GM21390 (cell line): ENCODE data around the gene FBXL19.
"Not testable (repeated sequence)": the region's sequence is repeated elsewhere in the genome, so short reads cannot be mapped to it uniquely, and the experiment has no call there.

ENCODE experiments used
- ATAC-seq: cut with Tn5 transposase; IDR thresholded peaks from one replicate; pipeline ENCODE4 v1.9.1; 2021; ENCODE audit not compliant: unreplicated experiment

Gene FBXL19

DNA sequence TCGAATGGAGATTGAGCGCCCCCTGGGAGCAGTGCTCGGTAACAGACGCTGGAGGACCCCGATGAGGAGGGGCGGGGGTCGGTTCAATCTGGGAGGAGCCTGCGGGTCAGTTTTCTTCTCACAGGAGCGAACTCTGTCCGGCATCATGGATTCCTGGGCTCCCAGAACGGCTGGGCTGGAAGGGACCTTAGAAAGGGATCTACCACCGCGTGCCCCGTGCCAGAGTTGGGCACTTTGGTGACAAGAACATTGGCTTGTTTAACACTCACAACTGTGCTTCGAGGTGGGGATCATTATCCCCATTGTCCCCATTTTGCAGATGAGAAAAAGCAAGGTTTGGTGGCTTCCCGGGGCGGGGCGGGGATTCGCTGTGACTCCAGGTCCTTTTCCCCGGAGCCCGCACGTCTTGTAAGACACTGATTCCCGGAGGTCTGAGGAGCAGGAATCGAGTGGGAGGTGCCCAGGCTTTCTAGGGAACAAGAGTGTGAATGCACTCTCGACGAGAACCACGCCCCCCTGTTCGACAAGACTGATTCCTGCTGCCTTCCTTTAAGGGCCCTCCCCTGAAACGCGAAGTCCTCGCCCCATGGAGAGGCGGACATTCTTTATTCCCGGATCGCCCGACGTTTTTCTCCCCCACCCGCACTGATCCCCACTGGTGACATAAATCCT lies 1.5 kb upstream of the FBXL19 start:
- no peak for ATAC-seq

DNA sequence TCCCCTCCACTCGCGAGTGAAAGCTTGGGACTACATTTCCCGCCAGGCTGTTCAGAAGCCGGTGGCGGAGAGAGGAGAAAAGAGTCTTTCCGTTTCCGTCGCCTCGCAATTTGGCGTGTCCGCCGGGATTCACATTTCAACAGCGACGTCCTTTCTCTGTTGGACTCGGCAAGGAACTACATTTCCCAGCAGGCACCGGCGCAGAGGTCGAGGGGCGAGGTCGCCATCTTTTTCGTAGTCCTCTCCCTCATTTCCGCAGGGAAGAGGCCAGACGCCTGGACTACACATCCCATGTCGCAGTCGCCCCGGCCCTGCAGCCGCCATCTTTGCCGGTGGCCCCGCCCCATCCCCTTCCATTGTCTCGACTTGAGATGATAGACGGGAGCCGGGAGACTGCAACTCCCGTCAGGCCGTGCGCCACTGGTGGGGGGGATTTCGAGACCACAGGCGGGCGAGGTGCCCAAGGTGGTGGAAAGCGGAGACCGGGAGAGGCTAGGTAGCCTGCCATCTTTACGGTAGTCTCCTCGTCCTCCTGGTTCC lies 882 bp upstream of the FBXL19 start:
- peak; percentile 61 for ATAC-seq

DNA sequence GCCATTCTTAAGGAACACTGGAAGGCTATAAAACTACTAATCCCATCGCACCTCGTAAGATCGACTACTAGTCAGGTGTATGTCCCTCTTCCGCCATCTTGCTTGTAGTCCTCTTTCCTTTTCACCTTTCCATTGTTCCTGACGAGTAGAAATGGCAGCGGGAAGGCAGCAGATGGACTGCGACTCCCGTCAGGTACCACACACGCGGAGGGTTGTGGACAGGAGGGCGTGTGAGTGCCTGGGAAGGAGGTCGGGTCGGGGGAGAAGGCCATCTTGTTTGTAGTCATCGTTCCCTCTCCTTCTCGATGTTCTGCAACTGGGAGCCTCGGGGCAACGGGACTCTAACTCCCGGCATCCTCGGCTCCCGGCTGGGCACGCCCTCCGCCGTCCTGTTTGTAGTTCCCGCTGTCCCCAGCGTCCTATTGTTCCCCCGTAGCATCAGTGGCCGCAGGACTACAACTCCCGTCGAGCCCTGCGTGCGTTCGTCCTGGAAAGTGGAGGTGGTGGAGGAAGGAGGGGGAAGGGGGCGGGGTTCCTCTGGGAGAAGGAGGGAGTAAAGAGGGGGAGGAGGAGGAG lies 324 bp upstream of the FBXL19 start:
- ATAC-seq = peak; percentile 71

- no peak for ATAC-seq
These were observed 922 bp downstream of the FBXL19 start for GRCh38 chr16:30924076-30924912.

DNA sequence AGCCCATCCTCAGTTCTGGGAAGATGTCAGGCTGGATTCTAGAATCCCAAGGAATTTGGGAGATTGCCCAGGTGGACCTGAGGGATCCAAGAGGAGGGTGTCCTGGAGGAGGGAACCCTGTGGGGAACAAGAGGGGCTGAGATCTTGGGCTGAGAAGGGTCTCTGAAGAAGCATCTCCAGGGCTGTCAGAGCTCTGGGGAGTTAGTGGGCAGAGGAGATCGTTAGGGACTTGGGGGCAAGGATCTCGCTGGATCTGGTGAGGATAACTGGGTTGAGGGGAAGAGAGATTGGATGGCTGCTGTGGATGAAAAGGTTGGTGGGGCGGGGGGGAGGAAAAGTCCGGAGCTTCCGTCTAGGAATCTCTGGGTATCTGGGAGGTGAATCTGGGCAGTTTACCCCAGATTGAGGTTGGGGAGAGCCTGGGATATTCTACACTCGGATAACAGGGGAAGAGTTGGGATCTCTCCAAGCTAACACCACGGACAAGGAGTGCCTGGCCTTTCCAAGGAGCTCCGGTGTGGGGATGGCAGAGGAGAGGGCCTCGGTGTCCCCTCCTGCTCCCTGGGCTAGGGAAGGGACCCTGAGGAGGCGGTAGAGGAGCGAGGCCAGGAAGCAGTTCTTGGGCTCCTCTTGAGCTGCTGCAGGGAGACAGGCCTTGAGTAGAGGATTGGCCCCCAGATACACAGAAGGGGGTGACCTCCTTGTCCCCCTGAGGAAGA lies 1.7 kb downstream of the FBXL19 start:
- ATAC-seq = no peak

DNA sequence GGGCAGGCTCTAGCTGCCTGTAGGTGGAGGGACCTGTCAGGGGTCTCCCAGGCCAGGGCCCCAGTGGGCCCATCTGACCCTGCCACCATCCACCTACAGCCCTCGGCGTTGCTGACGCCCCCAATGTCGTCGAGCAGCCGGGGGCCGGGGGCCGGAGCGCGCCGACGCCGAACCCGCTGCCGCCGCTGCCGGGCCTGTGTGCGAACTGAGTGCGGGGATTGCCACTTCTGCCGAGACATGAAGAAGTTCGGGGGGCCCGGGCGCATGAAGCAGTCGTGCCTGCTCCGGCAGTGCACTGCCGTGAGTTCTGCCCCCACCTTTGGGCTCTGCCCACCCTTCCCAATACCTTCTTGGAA lies 2.2 kb downstream of the FBXL19 start:
- no peak for ATAC-seq

GRCh38 chr16:30925995-30926811 lies 2.8 kb downstream of the FBXL19 start:
- ATAC-seq = no peak

DNA sequence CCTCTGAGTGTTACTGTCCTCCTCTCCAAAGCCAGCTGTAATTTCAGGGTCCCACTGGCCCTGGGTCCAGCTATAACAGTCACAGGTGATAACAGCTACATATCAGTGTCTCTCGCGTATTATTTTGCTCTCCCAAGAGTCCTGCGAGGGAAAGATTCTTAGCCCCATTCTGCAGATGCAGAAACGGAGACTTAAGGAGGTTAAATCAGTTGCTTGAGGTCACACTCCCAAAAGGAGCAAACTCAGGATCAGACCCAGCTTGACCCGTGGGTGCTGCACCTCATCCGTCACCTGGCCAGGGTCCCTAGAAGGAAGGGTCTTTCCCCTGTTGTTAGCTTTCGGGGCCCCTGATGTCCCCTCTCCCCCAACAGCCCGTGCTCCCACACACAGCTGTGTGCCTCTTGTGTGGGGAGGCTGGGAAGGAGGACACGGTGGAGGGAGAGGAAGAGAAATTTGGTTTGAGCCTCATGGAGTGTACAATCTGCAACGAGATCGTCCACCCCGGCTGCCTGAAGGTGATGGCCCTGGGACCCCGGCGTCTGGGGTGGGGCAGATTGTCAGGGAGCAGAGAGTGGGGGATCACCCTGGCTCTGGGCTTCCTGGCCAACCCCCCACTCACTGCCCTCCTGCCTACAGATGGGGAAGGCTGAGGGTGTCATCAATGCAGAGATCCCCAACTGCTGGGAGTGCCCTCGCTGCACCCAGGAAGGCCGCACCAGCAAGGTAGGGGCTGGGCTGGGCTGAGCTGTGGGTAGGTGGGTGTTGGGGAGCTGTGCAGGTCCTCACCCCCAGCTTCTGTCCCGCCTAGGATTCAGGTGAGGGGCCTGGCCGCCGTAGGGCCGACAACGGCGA lies 3.8 kb downstream of the FBXL19 start:
- no peak for ATAC-seq

DNA sequence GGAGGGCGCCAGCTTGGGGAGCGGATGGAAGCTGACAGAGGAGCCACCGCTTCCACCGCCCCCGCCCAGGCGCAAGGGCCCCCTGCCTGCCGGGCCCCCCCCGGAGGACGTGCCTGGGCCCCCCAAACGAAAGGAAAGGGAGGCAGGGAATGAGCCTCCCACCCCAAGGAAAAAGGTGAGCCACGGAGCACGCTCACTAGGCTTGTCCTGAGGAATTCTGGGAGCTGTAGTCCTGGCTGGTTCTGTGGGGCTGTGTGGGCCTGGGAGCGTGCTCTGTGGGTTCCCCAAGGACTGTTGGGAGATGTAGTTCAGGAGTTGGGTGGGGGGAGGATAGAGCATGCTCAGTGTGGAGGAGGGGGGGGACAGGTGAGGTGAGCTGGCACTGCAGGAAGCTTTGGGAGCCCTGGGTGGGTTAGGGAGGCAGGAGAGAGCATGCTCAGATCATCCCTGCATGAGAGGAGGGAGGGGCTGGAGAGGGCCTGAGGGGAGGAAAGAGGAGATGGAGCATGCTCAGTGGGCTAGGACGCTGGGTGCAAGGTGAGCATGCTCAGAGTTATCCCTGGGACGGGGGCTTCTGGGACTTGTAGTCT lies 4.5 kb downstream of the FBXL19 start:
- ATAC-seq = no peak

DNA sequence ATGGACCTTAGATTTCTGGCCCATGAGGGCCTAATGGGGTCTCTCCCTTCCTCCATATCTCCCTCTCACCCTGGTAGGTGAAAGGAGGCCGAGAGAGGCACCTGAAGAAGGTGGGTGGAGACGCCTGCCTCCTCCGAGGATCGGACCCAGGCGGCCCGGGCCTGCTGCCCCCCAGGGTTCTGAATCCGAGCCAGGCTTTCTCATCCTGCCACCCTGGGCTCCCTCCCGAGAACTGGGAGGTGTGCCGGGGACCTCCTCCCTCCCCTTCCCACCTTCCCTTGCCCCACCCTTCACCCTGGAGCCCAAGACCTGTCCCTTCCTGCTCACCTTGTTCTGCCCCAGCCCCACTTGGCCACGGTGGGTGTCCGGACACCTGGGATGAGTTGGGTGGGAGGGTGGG lies 5.0 kb downstream of the FBXL19 start:
- ATAC-seq = no peak

- no peak for ATAC-seq
These were observed 5.8 kb downstream of the FBXL19 start for GRCh38 chr16:30929167-30929566.

- no peak for ATAC-seq
These were observed 6.8 kb downstream of the FBXL19 start for GRCh38 chr16:30930160-30930571.

DNA sequence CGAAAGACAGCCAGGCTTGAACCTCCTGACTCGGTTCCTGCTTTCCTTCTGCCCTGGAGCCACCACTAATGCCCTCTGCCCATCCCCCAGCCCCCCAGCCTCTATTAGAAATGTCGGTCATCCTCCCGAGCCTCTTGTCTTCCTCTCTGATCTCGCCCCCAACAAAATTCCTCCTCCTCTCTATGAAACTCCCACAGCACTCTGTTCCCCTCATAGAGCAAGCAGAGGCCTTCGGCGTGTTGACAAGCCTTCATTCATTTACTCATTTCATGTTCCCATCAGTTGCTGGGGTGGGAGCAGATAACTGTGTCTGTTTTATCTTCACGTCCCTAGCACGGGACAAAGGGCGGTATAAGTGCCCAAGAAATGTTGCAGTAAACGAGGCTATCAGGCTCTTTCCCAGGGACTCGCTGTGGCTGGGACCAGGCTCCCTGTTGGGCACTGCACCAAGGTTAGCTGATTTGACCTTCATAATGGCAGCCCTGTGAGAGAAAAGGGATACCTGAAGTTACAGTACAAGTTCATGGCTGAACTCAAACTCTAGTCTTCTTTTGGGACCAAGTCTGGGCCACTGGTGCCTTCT lies 7.8 kb downstream of the FBXL19 start:
- ATAC-seq = no peak

DNA sequence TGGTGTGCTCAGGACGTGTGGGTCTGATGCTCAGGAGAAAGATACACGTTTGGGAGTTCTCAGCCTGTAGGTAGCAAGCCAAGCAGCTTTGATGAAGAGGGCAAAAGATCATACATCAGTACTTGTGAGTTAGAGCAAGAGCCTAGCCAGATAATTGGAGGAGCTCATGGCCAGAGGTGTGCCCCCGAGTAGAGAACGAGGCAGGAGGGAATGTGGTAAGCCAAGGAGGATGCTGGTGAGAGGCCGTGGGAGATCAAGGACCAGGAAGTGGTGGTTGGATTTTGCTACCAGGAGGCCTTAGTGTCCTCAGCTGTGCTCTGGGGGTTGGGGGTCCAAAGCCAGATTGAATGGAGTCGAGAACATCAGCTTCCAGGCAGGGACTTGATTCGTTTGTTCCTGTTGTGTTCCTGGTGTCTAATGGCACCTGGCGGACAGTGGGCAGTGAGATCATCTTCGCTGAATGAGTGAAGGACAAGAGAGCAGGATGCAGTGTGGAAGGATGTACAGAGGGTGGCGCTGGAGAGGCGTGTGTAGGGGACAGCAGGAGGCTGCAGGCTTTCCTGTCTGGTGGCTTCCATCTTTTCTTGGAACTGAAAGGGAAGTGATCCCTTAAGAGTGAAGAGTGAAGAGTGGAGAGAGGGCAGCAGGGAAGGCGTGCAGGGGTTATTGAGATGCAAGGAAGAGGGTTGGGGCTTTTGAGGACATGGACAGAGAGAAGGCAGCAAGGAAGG lies 11.6 kb downstream of the FBXL19 start:
- no peak for ATAC-seq

GRCh38 chr16:30937692-30938091 lies 14.3 kb downstream of the FBXL19 start:
- ATAC-seq = no peak

GRCh38 chr16:30939571-30939970 lies 16.2 kb downstream of the FBXL19 start:
- ATAC-seq = not testable (repeated sequence)

- peak; percentile 88 for ATAC-seq
These were observed 18.4 kb downstream of the FBXL19 start for GRCh38 chr16:30941600-30942425.
